GM18498 (cell line): ENCODE data around the gene SPSB4.

Experiments
- ATAC-seq: cut with Tn5 transposase; IDR thresholded peaks from one replicate; pipeline ENCODE4 v1.9.1; 2021; ENCODE audit warnings: mild to moderate bottlenecking, moderate library complexity; ENCODE audit not compliant: unreplicated experiment

The SPSB4 gene

DNA sequence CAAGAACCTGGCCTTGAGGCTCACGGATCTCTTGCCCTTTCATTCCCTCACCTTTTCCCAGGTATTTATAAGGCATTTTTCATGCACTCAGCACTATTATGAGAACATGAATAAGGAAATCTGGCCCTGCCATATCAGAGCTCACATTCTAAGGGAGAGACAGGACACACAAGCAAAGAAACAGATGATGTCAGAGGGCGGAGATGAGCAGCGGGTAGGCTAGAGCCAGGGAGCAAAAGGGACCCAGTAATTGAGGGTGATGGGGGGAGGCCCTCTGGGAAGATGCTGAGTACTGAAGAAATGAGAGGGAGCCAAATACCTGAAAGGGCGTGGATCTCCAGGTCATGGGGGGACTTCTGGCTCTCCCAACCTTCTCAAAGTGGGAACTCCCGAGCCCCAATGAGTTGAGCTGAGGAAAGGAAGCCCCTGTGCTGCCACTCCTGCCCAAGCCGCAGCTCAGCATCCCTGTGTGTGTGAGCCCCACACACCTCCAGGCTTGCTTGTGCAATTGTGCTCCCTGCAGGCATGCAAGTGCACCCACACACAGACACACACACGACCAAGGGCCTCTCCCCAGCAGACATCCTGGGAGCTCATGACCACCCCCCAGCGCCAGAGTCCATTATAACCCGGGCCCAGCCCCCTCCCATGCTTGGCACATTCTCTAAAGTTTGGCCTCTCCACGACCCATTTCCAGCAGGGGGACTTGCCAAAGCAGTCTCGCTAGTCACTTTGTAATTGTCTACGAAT is 99.1 kb downstream of the SPSB4 start:
- no peak for ATAC-seq

DNA sequence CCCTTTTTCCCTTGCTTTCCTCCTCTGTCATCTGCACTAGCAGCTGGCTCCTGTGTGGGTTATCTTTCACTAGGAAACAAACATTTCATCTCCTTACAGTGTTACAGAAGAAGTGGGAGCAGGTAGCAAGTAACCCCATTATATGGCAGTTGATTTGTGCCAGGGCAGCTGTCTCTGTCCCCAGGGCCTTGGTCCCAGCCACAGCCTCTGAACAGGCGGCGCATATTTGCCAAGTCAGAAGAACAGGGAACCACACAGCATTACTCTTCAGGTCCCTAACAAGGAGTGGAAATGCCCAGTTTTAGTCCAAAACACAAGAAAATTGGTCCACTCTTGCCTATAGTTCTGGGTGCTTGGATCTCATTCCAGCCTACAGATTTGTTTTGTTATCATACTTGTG is 99.8 kb downstream of the SPSB4 start:
- ATAC-seq = no peak

DNA sequence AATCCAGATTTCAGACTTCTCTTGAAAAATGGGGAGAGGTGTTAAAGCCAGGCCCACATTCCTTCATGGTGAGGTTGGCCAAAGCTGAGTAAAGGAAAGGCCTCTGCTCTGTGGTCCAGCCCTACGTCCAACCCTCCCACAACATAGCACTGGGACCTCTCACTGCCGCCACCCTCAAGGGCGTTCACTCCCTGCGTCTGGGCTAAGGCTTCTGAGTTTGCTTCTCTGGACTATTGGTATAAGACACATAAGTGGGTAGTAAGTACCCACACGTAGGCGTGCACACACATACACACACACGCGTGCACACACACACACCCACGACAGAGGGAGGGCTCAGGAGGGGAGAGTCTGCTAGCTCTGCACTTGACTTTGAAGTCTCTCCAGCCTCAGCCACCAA is 100.3 kb downstream of the SPSB4 start:
- ATAC-seq = no peak

DNA sequence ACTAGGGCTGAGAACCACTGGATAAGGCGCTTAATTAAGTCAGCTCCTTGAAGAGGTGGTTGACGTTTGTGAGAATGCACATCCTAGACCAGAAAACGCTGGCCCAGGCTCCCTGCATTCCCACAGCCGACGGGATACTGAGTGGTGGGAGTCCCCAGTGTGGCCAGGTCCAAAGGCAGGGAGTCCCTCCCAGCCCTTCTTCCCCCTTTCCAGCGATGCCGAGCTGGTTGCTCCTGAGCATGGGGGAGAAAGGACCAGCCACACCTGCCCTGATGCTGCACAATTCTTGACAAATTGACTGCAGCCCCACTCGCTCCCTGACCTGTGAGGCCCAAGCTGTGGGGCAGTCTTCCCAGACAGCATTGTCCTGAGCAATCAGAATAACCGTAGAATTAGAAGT is 101.0 kb downstream of the SPSB4 start:
- ATAC-seq = no peak

DNA sequence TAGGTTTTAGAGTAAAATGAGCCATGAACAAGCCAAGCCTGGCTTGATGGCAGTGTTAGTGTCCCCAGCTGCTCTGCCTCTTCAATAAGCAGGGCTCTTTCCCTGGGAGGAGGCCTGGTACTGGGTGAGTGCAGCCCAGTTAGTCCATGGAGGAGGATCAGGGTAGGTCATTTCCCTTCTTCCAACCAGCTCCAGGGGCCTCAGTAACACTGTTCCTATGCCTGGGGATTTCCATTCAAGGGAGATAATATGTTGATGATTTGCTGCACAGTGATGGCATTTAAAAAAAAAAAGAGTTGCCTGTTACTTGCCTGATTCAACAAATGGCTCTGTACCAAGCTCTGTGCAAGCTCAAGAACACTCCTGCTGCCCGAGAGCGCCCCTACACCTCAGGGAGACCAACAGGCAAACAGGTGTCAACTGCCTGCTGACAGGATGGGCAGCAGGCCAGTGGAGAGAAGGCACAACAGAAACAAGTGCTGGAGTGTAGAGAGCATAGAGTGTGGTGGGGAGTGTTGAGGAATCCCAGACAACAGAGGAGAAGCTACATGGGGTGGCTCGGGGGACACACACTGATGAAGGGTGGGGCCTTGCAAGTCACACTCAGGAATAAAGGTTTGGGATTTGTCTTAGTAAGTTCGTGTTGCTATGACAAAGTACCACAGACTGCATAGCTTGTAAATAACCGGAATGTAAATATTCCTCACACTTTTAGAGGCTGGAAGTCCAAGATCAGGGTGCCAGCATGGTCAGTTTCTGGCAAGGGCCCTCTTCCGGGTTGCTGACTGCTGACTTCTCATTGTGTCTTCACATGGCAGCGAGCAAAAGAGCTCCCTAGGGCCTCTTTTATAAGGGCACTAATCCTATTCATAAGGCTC is 101.9 kb downstream of the SPSB4 start:
- no peak for ATAC-seq

DNA sequence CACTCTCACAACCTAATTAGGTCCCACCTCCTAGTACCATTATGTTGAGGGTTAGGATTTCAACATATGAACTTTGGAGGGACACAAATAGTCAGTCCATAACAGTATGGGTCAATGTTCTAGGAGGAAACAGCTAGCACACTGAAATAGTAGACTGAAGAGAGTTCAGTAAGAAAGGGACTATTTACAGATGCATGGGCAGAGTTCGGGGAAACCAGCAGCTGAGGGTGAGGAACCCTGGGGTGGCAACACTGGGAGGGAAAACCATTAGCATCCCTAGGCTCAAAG is 102.5 kb downstream of the SPSB4 start:
- ATAC-seq = no peak

DNA sequence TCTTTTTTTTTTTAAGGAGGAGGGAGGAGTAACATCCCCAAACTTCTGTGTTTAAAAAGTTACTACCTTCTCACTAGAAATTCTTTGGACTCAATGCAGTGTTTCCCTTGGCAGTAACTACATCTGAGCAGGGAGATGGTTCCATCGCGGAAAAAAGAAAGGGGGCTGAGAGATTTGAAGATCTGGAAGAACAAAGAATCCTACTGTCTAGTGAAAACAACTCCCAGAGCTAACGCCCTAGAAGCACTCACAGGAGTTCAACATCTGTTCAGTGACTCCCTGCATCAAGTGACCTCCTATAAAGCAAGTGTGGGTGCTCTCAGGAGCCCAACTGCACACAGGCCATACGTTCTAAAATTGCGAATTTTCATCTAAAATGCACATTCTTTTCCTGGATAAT is 113.7 kb downstream of the SPSB4 start:
- ATAC-seq = no peak

DNA sequence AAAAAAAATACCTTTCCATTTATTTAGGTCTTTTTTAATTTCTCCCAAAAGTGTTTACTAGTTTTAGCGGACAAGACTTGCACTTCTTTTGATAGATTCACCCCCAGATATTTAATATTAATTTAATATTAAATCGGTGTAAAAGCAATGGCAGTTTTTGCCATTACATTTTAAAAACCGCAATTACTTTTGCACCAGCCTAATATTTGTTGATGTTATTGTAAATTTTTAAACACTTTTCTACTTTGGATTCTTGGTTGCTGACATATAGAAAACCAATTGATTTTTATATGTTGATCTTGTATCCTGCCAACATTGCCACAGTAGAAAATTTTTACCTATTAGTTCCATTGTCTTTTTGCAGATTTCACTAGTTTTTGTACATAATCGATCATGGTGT is 116.5 kb downstream of the SPSB4 start:
- ATAC-seq = no peak

DNA sequence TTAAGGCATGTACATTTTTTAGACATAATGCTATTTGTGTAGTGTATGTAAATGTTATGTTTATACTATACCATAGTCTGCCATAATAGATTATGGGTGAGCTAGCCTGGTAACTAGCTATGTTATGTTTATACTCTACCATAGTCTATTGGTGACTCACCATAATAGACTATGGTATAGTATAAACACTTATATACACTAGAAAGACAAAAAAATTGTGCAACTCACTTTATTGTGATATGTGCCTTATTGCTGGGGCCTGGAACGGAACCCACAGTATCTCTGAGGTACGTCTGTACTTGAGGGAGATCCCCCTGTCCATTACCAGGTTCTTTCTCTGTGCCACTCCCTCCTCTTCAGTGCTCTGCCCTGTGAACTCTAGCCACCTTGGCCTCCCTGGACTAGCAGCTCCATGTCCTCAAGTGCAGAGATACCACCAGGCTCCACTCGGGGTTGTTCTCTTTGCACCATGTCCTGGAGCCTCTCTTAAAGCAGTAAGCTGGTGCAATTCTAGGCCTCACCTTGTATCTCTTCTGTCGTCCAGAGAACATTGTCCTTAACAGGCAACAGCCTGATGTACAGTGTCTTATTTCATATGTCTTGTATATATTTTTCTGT is 119.6 kb downstream of the SPSB4 start:
- ATAC-seq = no peak

DNA sequence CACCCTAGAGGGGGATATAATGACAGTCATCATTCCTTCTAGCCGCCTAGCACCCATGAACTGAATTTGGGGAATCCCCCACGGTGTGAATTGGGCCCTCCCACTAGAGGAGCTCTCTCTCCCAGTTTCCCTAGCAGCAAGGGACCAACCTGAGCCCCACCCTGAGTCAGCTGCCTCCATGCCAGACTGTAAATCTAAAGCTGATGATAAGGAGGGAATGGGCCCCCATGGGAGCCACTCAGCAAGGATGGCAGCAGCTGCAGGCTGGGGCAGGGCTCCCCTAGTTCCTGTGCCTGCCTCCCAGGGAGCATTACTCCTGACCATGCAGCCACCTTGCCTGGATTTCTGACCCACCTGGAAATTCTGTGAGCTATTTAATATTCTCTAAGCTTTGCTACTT is 123.5 kb downstream of the SPSB4 start:
- no peak for ATAC-seq

DNA sequence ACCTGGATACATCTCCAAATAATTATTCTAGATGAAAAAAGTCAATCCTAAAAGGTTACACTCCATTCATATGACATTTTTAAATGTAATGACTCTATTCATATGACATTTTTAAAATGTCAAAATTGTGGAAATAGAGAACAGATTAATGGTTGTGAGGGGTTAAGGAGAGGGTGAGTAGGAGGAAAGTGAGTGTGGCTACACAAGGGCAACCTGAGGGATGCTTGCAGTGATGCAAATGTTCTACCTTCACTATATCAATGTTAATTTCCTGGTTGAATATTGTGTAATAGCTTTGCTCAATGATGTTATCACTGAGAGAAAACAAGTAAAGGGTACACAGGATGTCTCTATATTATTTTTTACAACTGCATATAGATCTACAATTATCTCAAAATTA is 125.6 kb downstream of the SPSB4 start:
- ATAC-seq = no peak

DNA sequence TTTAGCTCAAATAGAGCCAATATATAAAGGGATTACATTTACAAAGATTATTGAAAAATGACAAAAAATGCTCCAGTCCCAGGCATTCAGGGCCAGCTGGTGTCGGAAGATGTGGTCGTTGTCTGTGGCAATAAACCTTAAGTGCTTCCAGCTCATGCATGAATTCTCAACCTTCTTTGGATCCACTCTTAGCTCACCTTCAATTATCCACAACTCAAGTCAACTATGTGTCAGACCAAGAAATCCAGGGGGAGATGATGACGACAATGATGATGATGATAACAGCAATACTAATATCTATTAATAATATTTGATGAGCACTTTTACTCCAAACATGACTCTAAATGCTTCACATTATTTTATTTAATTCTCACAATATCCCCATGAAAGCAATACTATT is 126.9 kb downstream of the SPSB4 start:
- ATAC-seq = no peak

DNA sequence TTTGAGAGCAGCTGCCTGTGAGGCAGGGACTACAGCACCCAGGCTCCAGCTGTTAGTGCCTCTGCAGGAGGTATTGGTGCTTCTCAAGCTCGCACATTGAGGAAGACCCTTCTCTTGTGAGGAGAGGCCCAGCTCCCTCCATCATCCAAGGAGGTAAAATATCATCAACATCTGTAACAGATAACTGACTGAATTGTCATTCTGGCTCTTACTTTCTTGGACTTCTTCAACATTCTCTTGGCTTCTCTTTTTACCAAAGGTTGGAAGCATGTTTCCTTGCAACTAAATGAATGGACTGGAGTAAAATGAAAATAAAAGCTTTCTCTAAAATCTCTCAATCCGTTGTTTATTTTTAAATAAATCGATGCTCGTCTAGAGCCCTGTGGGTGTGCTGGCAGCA is 127.4 kb downstream of the SPSB4 start:
- no peak for ATAC-seq

DNA sequence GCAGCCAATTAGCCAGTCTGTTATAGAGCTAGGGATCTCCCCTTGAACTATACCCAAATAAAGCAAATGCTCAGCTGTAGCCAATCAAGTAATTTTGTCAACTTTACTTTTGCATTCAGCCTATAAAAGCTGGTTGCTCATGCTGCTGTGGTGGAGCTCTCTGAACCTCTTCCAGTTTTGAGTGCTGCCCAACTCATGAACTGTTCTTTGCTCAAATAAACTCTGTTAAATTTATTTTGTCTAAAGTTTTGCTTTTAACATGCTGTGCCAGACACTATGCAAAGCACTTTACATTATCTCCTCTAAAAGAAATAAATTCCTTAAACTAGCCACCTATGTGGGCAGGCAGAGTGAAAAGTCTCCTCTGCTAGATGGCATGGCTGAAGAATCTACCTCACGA is 128.8 kb downstream of the SPSB4 start:
- no peak for ATAC-seq

DNA sequence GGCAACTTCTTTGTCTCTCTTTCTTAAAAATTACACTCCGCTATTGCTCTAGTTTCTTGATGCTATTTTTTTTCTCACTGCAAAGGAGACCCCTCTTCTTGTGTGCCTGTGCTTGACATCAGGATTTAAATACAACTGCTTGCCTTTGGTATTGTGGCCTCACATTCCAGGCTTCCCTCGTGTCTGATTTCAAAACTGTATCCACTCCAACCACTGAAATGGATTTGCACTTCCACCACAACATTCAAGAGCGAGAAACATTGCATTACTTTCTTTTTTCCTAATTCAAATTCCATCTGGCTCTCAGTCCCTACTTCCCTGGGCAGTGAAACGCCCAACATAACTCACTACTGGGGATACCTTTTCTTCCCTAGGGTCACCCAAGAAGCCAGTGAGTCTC is 130.0 kb downstream of the SPSB4 start:
- no peak for ATAC-seq

DNA sequence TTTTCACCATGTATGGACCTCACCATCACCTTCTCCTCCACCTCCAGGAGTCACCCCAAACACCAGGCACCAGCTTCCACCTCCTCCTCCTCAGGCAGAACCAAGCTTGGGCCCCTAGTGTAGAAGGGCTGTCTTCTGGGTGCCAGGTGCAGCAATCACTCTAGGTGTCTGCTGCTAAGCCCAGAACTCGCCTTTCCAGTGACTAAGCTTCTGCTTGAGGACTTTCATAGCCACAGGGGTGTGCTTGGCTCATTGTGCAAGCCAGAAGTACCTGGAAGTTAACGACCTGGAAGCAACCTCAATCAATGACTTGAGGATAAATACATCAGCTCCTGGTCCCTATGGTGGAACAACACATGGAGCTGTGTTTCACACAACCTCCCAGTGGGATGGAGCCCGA is 130.7 kb downstream of the SPSB4 start:
- no peak for ATAC-seq

DNA sequence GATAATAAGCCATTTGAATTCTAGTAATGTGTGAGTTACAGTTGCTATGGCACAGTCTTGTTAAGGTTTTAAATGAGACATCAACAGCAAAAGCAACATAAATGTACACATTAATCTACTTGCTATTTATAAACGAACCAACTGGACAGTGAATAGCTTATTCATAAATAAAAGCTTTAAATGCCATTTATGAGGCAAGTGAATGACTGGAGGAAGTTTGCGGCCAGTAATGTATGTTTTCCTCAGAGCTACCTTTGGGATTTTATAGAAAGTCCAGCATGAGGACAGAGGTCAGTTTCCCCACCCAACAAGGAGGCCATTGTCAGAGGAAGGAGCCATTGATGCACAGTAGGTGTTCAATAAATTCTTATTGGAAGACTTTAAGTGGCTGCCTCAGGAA is 132.5 kb downstream of the SPSB4 start:
- no peak for ATAC-seq

DNA sequence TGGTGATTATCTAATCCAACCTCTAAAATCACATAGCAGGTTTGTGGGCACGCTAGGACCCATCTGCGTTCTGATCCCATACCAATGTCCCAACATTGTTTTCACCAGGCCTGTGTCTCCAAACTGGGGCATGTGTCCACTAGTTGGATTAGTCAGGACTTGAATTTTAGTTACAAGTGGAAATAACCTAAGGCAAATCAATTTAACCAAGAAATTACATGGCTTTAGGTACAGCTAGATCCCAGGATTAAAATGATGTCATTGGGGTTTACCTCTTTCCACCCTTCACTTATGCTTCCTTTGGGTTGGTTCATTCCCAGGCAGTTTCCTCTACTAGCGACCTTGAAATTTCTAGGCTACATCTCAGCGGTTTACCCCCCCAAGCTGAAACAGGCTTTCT is 133.3 kb downstream of the SPSB4 start:
- no peak for ATAC-seq

DNA sequence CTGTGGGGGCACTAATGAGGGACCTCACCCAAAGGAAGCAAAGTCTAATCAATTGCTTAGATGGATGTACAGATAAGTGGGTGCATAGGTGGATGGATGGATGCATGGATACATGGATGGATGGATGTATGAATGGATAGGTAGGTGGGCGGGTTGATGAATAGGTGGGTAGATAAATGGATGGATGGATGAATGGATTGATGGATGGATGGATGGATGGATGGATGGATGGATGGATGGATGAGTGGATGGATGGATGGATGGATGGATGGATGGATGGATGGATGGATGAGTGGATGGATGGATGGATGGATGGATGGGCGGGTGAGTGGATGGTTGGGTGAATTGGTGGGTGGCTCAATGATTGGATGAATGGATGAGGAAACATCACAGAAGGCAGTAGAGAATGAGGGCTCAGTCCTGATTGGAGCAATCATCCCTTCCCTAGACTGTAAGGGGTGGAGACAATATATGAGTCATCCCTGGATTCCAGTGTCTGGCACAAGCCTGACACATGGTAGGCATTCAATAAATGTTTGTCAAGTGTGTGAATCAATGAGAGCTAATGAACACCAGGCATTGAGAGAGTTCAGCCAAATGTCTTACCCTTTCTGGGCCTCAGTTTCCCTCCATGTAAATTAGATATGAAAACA is 140.1 kb downstream of the SPSB4 start:
- no peak for ATAC-seq

DNA sequence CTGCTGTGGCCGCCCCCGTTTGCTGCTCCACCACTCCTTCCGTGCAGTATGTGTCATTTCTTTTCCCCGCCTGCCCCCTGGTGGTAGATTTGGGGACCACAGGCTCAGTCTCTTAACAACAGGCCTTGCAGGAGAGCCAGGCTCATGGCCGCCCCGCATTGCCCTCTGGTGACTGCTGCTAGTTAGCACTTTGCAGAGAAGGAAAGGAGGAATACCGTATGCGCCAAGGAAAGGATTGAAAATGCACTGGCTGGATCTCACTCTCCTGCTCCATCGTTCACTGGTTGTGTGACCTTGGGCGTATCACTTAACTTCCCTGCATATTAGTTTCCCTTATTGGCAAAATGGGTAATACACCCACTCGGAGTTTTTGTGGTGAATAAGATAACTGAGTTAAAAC is 141.2 kb downstream of the SPSB4 start:
- peak; percentile 100 for ATAC-seq

DNA sequence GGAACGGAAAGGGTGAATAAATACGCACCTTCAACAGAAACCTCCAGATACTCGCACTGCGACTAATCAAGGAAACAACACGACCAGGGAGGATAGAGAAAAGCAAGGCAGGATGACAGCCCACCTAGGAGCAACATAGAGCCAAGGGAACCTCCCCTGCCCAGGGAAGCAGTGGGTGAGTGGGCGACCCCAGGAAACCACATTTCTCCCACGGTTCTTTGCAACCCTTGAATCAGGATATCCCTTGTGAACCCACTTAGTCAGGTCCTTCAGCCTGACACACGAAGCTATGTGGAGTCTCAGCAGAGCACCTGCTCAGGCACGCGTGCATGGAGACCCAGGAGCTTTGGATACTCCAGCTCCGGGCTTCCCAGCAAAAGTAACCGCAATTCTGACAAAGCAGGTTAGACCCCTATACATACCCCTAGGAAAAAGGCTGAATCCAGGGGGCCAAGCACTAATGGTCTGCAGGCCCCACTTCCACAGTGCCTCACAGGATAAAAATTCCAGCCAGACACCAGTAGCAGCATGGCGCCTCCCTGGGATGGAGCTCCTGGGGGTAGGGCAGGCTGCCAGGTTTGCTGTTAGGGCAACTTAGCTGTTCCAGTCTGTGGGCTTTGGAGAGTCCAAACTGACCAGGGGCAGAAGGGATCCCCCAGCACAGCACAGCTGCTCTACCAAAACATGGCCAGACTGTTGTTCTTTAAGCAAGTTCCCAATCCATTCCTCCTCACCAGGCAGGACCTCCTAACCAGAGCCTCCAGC is 142.1 kb downstream of the SPSB4 start:
- ATAC-seq = no peak
